ENCODE measurements around the gene BMI1.

Gene BMI1

DNA sequence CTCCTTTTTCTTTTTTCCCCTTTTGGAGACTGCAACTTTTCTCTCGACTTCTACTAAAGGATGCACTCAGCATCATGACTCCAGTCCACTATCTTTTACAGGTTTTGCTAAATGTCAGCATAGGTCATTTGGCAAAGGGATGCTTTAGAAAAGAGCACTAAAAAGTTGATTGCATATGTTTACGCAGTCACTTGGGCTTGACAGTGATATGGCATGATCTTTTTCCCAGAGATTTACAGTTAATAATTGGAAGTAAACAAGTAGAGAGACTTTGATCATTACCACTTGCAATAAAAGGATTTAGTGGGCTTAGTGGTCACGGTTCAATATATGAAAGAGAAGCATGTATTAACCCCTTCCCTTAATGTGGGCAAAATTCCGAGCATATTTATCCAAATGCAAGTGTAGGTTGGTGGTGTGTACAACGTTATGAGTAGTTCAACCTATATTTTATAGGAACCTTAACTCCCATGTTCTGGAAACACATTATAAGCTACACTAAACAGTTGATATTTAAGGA is 1.8 kb downstream of the BMI1 start:
- H3K4me3 ChIP-seq: peak overlapping the region; percentile 64 to 79 (median 76)
- H3K36me3 ChIP-seq: peaks cover 0 to 16% (median 0%) of the 10 kb centered on the region in 11 experiments; a peak in 4 of 22 replicates
- H3K27ac ChIP-seq: peak overlapping the region in 10 of 11 experiments; percentile 75 to 94 (median 92); a peak in 21 of 22 replicates
- H3K27me3 ChIP-seq: peaks cover 91 to 99% (median 96%) of the 10 kb centered on the region in 11 experiments
- peaks cover 0 to 59% (median 36%) of the 10 kb centered on the region in 11 experiments; a peak in 18 of 22 replicates for H4K20me1 ChIP-seq
- H3K4me2 ChIP-seq: peak overlapping the region; percentile 56 to 89 (median 79)
- no peaks in the 10 kb centered on the region for H3K9me3 ChIP-seq (replicated peaks in 1 of 11)
- peaks cover 0 to 27% (median 0%) of the 10 kb centered on the region in 10 experiments; a peak in 7 of 20 replicates for H3K4me1 ChIP-seq
- TF ChIP-seq Cebpa-rat (IDR thresholded peaks at IDR 0.05): no peak
- H3K9ac ChIP-seq: peak overlapping the region; percentile 79 to 95 (median 92)

DNA sequence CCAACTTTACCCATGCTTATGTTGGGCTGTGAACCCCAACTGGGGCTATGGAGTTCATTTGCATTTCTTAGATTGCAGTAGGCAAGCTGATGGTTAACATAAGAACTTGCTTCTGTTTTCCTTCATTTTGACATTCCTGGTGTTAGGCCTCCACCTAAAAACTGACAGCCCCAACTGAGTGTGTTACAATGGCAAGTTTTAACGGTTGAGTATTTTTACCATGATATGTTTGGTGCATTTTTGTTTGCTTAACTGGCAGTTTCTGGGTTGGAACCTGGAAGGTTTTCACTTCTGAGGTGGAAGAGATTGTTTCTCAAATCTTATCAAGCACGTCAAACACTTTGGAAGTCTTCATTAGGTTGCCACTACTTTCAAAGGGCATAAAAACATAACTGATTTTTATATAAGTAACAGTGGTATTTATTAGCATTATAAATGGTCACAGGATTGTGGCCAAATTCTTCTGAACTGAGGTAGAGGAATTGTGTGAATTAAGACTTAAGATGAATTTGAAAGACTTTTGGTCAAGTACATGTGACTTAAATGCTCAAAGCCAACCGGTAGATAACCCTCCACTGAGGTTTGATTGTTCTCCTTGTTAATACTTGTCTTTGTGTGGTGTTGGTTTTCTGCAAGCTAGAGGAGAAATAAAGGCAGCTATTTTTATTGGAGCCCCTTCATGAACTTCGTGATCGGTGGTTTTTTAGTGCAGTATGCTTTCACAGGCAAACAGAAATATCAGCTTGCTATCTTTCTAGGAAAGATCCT is 2.8 kb downstream of the BMI1 start:
- peaks cover 0 to 22% (median 0%) of the 10 kb centered on the region in 10 experiments; a peak in 7 of 20 replicates for H3K4me1 ChIP-seq
- peak overlapping the region in 9 of 11 experiments; percentile 79 to 94 (median 92); a peak in 19 of 22 replicates for H3K27ac ChIP-seq
- peak overlapping the region; percentile 63 to 89 (median 80) for H3K4me2 ChIP-seq
- H3K4me3 ChIP-seq: peak overlapping the region; percentile 64 to 79 (median 76)
- peaks cover 0 to 55% (median 36%) of the 10 kb centered on the region in 11 experiments; a peak in 18 of 22 replicates for H4K20me1 ChIP-seq
- H3K36me3 ChIP-seq: peaks cover 0 to 16% (median 0%) of the 10 kb centered on the region in 11 experiments; a peak in 4 of 22 replicates
- peak overlapping the region; percentile 67 to 95 (median 92); a peak in 21 of 22 replicates for H3K9ac ChIP-seq
- TF ChIP-seq Cebpa-rat (IDR thresholded peaks at IDR 0.05): no peak
- peaks cover 90 to 98% (median 95%) of the 10 kb centered on the region in 11 experiments for H3K27me3 ChIP-seq
- no peaks in the 10 kb centered on the region for H3K9me3 ChIP-seq (replicated peaks in 1 of 11)

DNA sequence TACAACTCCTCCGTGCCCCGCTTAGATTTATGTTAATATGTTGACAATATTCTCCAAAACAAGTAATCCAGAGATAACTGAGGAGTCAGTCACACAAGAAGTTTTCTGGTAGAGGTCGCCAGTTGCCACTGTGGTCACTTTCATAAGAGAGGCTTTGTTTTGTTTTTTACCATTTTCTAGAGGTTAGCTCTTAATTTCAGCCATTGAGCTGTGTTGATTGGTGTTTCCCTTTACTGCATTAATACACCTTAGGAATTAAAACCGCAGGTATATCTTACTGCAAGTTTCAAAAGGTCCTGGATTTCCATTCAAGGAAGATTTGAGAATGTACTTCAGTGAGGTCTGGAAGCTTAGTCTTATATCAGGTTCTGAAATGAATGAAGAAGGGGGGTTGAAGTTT is 3.5 kb downstream of the BMI1 start:
- peak overlapping the region in 9 of 11 experiments; percentile 79 to 94 (median 92); a peak in 19 of 22 replicates for H3K27ac ChIP-seq
- H3K36me3 ChIP-seq: peaks cover 0 to 21% (median 4%) of the 10 kb centered on the region in 11 experiments; a peak in 9 of 22 replicates
- peaks cover 0 to 22% (median 0%) of the 10 kb centered on the region in 10 experiments; a peak in 8 of 20 replicates for H3K4me1 ChIP-seq
- peak overlapping the region; percentile 64 to 79 (median 76) for H3K4me3 ChIP-seq
- peaks cover 0 to 55% (median 36%) of the 10 kb centered on the region in 11 experiments; a peak in 18 of 22 replicates for H4K20me1 ChIP-seq
- H3K9ac ChIP-seq: peak overlapping the region; percentile 67 to 95 (median 92); a peak in 21 of 22 replicates
- no peaks in the 10 kb centered on the region for H3K9me3 ChIP-seq (replicated peaks in 1 of 11)
- TF ChIP-seq Cebpa-rat (IDR thresholded peaks at IDR 0.05): no peak
- H3K4me2 ChIP-seq: peak overlapping the region; percentile 63 to 89 (median 80)
- H3K27me3 ChIP-seq: peaks cover 90 to 98% (median 95%) of the 10 kb centered on the region in 11 experiments

DNA sequence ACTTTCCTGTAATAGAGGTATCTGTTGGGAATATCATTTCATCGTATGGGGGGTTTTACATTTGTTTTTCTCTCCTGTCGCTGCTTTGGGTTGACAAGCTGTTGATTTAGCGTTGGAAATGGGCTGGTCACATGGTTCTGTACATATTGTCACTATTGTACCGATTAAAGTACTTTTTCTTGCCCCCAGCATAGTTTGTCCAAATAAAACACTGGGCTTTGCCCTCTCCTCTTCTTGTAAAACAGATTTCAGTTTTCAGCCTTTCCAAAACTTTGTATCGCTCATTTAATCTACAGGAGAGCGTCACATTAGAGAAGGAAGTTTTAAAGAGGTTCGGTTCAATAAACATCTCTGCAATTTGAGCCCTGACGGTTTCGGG is 4.0 kb downstream of the BMI1 start:
- Histone ChIP-seq H3K27ac (peak overlapping the region in 10 of 11 experiments; percentile 42 to 94 (median 92); a peak in 20 of 22 replicates), H3K4me3 (peak overlapping the region; percentile 64 to 79 (median 76)), H4K20me1 (peaks cover 0 to 55% (median 36%) of the 10 kb centered on the region in 11 experiments; a peak in 18 of 22 replicates), H3K36me3 (peaks cover 0 to 25% (median 6%) of the 10 kb centered on the region in 11 experiments; a peak in 9 of 22 replicates), H3K27me3 (peaks cover 90 to 98% (median 95%) of the 10 kb centered on the region in 11 experiments), H3K9ac (peak overlapping the region; percentile 67 to 95 (median 92); a peak in 21 of 22 replicates), H3K4me2 (peak overlapping the region; percentile 63 to 89 (median 80)), H3K9me3 (replicated peaks in 1 of 11) (no peaks in the 10 kb centered on the region), H3K4me1 (peaks cover 0 to 23% (median 0%) of the 10 kb centered on the region in 10 experiments; a peak in 8 of 20 replicates)
- TF ChIP-seq Cebpa-rat (IDR thresholded peaks at IDR 0.05): no peak

DNA sequence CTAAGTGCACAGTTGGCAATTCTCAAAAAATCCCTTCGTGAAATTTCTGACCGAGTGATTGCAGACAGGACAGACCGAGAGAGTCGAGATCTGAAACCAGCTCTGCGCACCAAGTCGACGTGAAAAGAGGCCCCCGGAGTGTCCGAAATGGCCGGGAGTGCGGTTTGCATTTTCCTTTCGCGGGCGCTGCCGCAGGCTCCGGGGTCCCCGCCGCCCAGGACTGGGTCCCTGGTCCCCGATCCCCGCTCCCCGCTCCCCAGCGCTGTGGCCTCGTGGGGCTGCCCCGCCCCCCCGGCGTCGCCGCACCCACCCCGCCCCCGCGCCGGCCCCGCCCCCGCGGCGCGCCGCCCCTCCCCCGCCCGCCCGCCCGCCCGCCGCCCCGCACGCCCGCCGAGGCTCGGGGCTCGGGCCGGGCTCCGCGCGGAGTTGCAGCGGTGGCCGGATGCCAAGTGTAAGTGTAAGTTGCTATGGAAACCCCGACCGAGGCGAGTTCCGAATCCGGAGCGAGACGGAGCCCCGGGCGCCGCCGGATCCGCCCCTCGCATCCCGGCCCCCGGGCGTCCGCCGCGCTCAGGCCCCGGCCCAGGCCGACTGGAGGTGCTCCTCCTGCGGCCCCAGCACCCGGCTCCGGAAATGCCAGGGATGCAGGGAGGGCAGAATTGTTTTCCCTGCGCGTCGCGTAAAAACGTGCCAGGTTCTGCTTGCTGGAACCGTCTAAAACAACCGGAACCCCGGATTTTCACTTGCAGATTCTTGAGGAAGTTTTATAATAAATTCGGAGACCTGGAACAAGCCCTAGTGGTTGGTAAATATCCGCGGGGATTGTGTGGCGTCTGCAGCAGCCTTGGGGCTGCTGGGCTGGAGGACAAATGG is 4.6 kb downstream of the BMI1 start:
- H3K9ac ChIP-seq: peak overlapping the region; percentile 67 to 95 (median 92); a peak in 21 of 22 replicates
- H3K27ac ChIP-seq: peak overlapping the region in 10 of 11 experiments; percentile 54 to 98 (median 95); a peak in 21 of 22 replicates
- H3K27me3 ChIP-seq: peaks cover 90 to 98% (median 95%) of the 10 kb centered on the region in 11 experiments
- H3K4me2 ChIP-seq: peak overlapping the region; percentile 70 to 89 (median 81)
- peaks cover 0 to 23% (median 0%) of the 10 kb centered on the region in 10 experiments; a peak in 8 of 20 replicates for H3K4me1 ChIP-seq
- peak overlapping the region; percentile 64 to 79 (median 76) for H3K4me3 ChIP-seq
- H3K36me3 ChIP-seq: peaks cover 0 to 31% (median 6%) of the 10 kb centered on the region in 11 experiments; a peak in 9 of 22 replicates
- TF ChIP-seq Cebpa-rat (IDR thresholded peaks at IDR 0.05): no peak
- no peaks in the 10 kb centered on the region for H3K9me3 ChIP-seq (replicated peaks in 1 of 11)
- peaks cover 0 to 50% (median 33%) of the 10 kb centered on the region in 11 experiments; a peak in 18 of 22 replicates for H4K20me1 ChIP-seq

DNA sequence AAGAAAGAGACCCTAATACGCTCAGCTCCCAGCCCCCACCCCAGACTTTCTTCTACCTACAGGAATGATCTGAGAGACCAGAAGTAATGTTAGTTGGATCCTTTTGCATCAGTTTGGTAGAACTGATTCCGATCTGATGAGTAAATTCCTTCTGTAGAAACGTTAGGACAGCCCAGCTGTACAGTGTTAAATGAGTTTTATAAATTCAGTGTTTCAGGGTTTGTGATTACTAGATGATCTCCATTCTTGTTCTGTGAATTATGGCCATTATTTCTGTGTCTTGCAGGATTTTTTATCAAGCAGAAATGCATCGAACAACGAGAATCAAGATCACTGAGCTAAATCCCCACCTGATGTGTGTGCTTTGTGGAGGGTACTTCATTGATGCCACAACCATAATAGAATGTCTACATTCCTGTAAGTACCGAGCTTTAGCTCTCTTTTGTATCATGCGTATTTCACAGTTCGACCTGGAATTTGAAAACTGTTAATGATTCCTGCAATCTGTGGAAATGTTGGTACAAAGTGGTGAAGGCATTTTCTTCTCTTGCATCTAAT is 5.3 kb downstream of the BMI1 start:
- Histone ChIP-seq H3K27ac (peak overlapping the region in 10 of 11 experiments; percentile 54 to 98 (median 95); a peak in 20 of 22 replicates), H3K9me3 (replicated peaks in 1 of 11) (no peaks in the 10 kb centered on the region), H4K20me1 (peaks cover 0 to 50% (median 33%) of the 10 kb centered on the region in 11 experiments; a peak in 18 of 22 replicates), H3K4me3 (peak overlapping the region; percentile 60 to 79 (median 66)), H3K4me2 (peak overlapping the region; percentile 53 to 82 (median 70)), H3K36me3 (peaks cover 0 to 31% (median 6%) of the 10 kb centered on the region in 11 experiments; a peak in 9 of 22 replicates), H3K9ac (peak overlapping the region; percentile 52 to 86 (median 79); a peak in 21 of 22 replicates), H3K27me3 (peaks cover 92 to 99% (median 97%) of the 10 kb centered on the region in 11 experiments), H3K4me1 (peaks cover 0 to 23% (median 0%) of the 10 kb centered on the region in 10 experiments; a peak in 8 of 20 replicates)
- TF ChIP-seq Cebpa-rat (IDR thresholded peaks at IDR 0.05): no peak

DNA sequence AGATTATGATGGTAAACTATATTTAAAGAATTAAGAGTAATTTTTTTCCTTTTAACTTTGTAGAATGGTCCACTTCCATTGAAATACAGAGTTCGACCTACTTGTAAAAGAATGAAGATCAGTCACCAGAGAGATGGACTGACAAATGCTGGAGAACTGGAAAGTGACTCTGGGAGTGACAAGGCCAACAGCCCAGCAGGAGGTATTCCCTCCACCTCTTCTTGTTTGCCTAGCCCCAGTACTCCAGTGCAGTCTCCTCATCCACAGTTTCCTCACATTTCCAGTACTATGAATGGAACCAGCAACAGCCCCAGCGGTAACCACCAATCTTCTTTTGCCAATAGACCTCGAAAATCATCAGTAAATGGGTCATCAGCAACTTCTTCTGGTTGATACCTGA is 8.3 kb downstream of the BMI1 start:
- Histone ChIP-seq H3K9me3 (replicated peaks in 1 of 11) (peaks cover 3 to 9% (median 5%) of the 10 kb centered on the region in 11 experiments; a peak in 18 of 22 replicates), H3K27me3 (peaks cover 94 to 100% (median 98%) of the 10 kb centered on the region in 11 experiments), H3K4me1 (peaks cover 7 to 33% (median 9%) of the 10 kb centered on the region in 10 experiments; a peak in 19 of 20 replicates), H3K27ac (peak overlapping the region in 10 of 11 experiments; percentile 45 to 98 (median 95); a peak in 20 of 22 replicates), H3K4me3 (peak overlapping the region; percentile 20 to 66 (median 56); a peak in 17 of 20 replicates), H3K36me3 (peaks cover 0 to 31% (median 6%) of the 10 kb centered on the region in 11 experiments; a peak in 10 of 22 replicates), H3K4me2 (peak overlapping the region; percentile 59 to 76 (median 70)), H4K20me1 (peaks cover 0 to 27% (median 19%) of the 10 kb centered on the region in 11 experiments; a peak in 17 of 22 replicates), H3K9ac (peak overlapping the region; percentile 54 to 86 (median 76); a peak in 21 of 22 replicates)
- TF ChIP-seq Cebpa-rat (IDR thresholded peaks at IDR 0.05): no peak
